GM12873 (cell line): ENCODE data around the gene MPHOSPH9.

ENCODE experiments used
- CTCF ChIP-seq: IDR thresholded peaks from 2 replicates; pipeline ENCODE4 v1.5.1; 2012; ENCODE audit warnings: low read depth, mild to moderate bottlenecking, moderate library complexity, low read length, control low read depth; ENCODE audit not compliant: insufficient read depth; ENCODE audit errors: missing control alignments

Gene MPHOSPH9

GRCh38 chr12:123152833-123153232, 80.1 kb downstream of the MPHOSPH9 start:
- TF ChIP-seq CTCF = no peak

GRCh38 chr12:123151457-123152454, 81.2 kb downstream of the MPHOSPH9 start:
- no peak for TF ChIP-seq CTCF

GRCh38 chr12:123150744-123151456, 82.0 kb downstream of the MPHOSPH9 start, which contains the start of gene PITPNM2:
TSS of gene PITPNM2 (minus strand) at chr12:123151090. CDS start at chr12:123034590, 116,500 bp downstream.
- no peak for TF ChIP-seq CTCF

- no peak for TF ChIP-seq CTCF
Measured at GRCh38 chr12:123150275-123150743, 82.6 kb downstream of the MPHOSPH9 start.

DNA sequence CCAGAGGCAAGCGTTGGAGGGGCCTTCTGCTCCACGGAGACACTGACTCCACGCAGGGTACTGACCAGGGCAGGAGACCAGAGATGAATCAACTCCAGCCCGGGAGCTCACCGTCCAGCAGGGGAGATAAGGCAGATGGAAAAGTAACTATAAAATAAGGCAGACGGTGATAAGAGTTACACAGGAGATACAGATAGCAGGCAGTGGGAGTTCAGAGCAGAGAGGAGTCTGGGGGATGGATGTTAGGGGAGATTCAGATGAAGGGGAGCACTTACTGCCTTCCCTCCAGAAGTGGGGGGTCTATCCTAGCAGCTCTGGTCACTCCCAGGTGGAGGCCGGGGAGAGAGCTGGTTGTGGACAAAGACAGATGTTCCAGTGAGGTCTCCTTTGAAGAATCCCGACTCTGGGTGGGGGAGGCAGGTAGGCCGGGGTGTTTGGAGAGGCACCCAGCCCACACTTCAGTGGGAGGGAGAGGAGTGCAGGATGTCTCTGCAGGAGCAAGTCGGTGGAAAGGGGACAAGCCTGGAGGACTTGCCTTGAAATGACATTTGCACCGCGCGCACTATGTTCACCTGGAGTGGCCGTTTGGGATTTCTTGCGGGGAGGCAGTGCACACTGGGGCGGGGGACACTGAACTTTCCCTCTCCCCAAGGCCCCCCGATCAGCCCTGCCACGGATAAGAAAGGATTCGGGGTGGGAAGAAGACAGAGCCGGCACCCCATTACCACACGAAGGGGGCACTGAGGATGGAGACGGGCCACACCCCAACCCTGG, 83.3 kb downstream of the MPHOSPH9 start:
- no peak for TF ChIP-seq CTCF

- TF ChIP-seq CTCF = no peak
Measured at GRCh38 chr12:123149088-123149487, 83.9 kb downstream of the MPHOSPH9 start.
